ENCODE results near the gene SLC9A8. TPM values are rescaled to one million over a fixed set of nuclear protein-coding genes. Genes with fewer than 3 reads are reported as not detected.

Gene SLC9A8
- total and polyA plus RNA-seq, 9 of the 15 experiments (the other 6 are each of a cell fraction or from before 2014, with no cell fraction given): 0.56 to 9.7 (median 5.0) TPM

DNA sequence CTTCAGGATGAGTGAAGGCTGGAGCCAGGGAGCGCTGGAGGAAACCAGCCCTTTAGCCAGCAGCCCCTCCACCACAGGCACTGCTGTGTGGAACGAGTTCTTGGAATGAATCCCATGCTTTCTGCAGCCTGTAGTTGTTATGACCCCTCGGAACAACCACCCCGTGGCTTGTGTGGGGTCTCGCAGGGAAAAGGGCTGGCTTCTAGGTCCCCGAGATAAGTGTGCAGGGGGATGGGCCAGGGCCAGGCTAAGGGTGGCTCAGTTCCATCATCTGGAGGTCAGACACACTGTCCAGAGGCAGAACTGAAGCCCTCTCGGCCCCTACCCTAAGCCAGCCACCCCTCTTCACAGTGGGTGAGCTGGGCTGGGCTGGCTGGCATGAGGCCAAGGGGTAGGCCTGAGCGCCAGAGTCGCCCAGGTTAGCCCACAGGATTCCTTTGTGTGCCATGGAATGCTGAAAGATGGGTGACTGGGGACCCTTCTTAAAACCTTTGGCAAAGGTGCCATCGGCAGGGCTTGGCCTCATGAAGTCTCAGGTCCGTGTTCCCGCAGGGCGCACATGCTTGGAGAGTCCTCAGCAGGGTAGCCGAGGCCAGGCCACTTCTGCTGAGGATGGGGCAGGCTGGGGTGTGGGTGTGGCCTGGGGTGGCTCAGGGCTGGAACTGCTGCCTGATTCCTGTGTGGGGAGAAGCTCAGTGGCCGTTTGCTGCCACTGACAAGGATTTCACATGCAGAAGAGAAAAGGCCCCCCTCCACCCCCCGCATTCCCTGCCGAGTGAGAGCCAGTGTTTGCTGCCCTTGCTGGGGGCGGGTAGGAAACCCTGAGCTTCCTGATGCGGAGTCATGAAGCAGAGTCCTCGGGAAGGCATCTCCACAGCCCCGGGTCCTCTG lies 78.1 kb downstream of the SLC9A8 start (continued):
- TF ChIP-seq NFIC (IDR thresholded peaks at IDR 0.05) (peak; percentile 85), ZNF12 (CRISPR knock-in tag; IDR thresholded peaks at IDR 0.05) (no peak)
- TF ChIP-seq, protein P1, sequence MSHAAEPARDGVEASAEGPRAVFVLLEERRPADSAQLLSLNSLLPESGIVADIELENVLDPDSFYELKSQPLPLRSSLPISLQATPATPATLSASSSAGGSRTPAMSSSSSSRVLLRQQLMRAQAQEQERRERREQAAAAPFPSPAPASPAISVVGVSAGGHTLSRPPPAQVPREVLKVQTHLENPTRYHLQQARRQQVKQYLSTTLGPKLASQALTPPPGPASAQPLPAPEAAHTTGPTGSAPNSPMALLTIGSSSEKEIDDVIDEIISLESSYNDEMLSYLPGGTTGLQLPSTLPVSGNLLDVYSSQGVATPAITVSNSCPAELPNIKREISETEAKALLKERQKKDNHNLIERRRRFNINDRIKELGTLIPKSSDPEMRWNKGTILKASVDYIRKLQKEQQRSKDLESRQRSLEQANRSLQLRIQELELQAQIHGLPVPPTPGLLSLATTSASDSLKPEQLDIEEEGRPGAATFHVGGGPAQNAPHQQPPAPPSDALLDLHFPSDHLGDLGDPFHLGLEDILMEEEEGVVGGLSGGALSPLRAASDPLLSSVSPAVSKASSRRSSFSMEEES (CRISPR knock-in tag; IDR thresholded peaks at IDR 0.05): no peak

DNA sequence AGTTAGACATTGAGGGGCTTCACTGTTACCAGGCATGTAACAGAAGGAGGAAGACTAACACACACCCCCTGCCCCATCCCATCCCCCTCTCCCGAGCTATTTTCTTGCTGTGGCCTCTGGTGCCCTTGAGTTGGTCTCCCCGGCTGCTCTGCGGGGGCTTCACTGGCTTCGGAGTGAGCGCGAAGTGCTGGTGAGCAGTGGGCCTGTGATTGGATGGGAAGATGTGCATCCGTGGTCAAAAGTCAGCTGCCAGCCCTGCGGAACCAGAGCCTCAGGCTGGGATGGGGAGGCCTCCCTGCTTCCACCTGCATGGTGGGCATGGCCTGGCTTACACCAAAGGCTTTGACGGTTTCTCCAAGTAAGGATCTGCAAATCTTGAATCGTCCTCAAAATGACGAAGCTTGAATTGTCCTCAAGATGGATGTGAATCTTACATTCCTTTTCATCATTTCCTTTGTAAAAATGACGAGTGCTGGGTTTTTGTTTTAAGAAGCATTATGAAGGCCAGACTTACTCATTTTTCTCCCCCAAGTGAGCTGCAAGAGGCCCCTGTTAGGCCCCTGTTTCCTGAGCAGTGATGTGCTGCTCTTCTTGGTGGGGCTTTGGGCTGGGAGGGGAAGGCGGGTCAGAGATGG lies 79.0 kb downstream of the SLC9A8 start:
- H3K4me2 ChIP-seq (ENCODE audit: insufficient read depth, low read length): no peak overlapping the region
- peaks cover 8 to 44% of the 10 kb centered on the region in 2 experiments for H3K4me1 ChIP-seq (replicated peaks in 1 of 2; ENCODE audit: control insufficient read depth in 2 of 2, insufficient read depth in 2 of 2, low read length in 2 of 2)
- peaks cover 24% of the 10 kb centered on the region; the same call in 1 of the 3 replicates for H3K36me3 ChIP-seq (ENCODE audit: control insufficient read depth, insufficient read depth, low read length)
- 85% methylated on average over 9 of the region's 13 CpGs for WGBS (ENCODE audit: insufficient coverage, low coverage, missing lambda C conversion rate)
- no peaks in the 10 kb centered on the region for H3K79me2 ChIP-seq (ENCODE audit: control insufficient read depth, insufficient read depth, low read length)
- intact Hi-C loops (cut with micrococcal nuclease) (loop anchor here (5.0 kb wide), 1 partner anchor 349 kb away; no protein-coding TSS in a partner anchor), in situ Hi-C loops (cut with MboI) (loop anchor here (25.0 kb wide), 1 partner anchor 554 kb away; no protein-coding TSS in a partner anchor)
- H4K20me1 ChIP-seq (replicated peaks; ENCODE audit: control insufficient read depth, insufficient read depth, low read length): peaks cover 8% of the 10 kb centered on the region; the same call in 1 of the 2 replicates
- no TSS peak for BruUV-seq (replicated peaks)
- H3K9me1 ChIP-seq (ENCODE audit: control insufficient read depth, insufficient read depth, low read length): peaks cover 4% of the 10 kb centered on the region
- H3K27ac ChIP-seq (ENCODE audit: extremely low read depth, low read depth, low read length): no peak overlapping the region
- FAIRE-seq: no peak
- H3K4me3 ChIP-seq: no peak overlapping the region
- ATAC-seq: no peak
- no peak overlapping the region for H2AFZ ChIP-seq (ENCODE audit: low read depth, low read length)
- DNase-seq (ENCODE audit: extremely low read depth in 1 of 4, low spot score in 3 of 4): no peak
- H3K9me3 ChIP-seq (replicated peaks; ENCODE audit: control insufficient read depth, insufficient read depth, low read depth, low read length): no peaks in the 10 kb centered on the region
- ChIA-PET CTCF (ENCODE audit: low intra/inter-chr PET ratio) (interaction anchor here (0.6 kb wide), 1 partner anchor 196 kb away, joined by 3 read pairs; no protein-coding TSS in a partner anchor), POLR2A (interaction anchor here (0.6 to 3.2 kb wide), 4 partner anchors 12 to 708 kb away, joined by 3 to 16 read pairs (median 4); no protein-coding TSS in a partner anchor)
- no peaks in the 10 kb centered on the region for H3K27me3 ChIP-seq (ENCODE audit: control insufficient read depth in 2 of 2, insufficient read depth in 2 of 2, low read length in 2 of 2)
- no peak overlapping the region for H3K9ac ChIP-seq (ENCODE audit: insufficient read depth in 1 of 2, low read depth in 2 of 2, low read length in 2 of 2)
- TF ChIP-seq NFATC3 (IDR thresholded peaks at IDR 0.05): no peak
- TF ChIP-seq, protein P2, sequence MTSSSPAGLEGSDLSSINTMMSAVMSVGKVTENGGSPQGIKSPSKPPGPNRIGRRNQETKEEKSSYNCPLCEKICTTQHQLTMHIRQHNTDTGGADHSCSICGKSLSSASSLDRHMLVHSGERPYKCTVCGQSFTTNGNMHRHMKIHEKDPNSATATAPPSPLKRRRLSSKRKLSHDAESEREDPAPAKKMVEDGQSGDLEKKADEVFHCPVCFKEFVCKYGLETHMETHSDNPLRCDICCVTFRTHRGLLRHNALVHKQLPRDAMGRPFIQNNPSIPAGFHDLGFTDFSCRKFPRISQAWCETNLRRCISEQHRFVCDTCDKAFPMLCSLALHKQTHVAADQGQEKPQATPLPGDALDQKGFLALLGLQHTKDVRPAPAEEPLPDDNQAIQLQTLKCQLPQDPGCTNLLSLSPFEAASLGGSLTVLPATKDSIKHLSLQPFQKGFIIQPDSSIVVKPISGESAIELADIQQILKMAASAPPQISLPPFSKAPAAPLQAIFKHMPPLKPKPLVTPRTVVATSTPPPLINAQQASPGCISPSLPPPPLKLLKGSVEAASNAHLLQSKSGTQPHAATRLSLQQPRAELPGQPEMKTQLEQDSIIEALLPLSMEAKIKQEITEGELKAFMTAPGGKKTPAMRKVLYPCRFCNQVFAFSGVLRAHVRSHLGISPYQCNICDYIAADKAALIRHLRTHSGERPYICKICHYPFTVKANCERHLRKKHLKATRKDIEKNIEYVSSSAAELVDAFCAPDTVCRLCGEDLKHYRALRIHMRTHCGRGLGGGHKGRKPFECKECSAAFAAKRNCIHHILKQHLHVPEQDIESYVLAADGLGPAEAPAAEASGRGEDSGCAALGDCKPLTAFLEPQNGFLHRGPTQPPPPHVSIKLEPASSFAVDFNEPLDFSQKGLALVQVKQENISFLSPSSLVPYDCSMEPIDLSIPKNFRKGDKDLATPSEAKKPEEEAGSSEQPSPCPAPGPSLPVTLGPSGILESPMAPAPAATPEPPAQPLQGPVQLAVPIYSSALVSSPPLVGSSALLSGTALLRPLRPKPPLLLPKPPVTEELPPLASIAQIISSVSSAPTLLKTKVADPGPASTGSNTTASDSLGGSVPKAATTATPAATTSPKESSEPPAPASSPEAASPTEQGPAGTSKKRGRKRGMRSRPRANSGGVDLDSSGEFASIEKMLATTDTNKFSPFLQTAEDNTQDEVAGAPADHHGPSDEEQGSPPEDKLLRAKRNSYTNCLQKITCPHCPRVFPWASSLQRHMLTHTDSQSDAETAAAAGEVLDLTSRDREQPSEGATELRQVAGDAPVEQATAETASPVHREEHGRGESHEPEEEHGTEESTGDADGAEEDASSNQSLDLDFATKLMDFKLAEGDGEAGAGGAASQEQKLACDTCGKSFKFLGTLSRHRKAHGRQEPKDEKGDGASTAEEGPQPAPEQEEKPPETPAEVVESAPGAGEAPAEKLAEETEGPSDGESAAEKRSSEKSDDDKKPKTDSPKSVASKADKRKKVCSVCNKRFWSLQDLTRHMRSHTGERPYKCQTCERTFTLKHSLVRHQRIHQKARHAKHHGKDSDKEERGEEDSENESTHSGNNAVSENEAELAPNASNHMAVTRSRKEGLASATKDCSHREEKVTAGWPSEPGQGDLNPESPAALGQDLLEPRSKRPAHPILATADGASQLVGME (CRISPR knock-in tag; IDR thresholded peaks at IDR 0.05): no peak
- TF ChIP-seq, protein P3, sequence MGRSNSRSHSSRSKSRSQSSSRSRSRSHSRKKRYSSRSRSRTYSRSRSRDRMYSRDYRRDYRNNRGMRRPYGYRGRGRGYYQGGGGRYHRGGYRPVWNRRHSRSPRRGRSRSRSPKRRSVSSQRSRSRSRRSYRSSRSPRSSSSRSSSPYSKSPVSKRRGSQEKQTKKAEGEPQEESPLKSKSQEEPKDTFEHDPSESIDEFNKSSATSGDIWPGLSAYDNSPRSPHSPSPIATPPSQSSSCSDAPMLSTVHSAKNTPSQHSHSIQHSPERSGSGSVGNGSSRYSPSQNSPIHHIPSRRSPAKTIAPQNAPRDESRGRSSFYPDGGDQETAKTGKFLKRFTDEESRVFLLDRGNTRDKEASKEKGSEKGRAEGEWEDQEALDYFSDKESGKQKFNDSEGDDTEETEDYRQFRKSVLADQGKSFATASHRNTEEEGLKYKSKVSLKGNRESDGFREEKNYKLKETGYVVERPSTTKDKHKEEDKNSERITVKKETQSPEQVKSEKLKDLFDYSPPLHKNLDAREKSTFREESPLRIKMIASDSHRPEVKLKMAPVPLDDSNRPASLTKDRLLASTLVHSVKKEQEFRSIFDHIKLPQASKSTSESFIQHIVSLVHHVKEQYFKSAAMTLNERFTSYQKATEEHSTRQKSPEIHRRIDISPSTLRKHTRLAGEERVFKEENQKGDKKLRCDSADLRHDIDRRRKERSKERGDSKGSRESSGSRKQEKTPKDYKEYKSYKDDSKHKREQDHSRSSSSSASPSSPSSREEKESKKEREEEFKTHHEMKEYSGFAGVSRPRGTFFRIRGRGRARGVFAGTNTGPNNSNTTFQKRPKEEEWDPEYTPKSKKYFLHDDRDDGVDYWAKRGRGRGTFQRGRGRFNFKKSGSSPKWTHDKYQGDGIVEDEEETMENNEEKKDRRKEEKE (IDR thresholded peaks at IDR 0.05; ENCODE audit: borderline replicate concordance in 1 of 2, control insufficient read depth in 1 of 2, low read depth in 2 of 2, low read length in 1 of 2): no peak

Measured in K562 (cell line).